Astrocyte of the spinal cord (primary cell): Measurements from ENCODE around the gene SPINK4.

Experiments
- DNase-seq: peaks from one replicate; pipeline ENCODE4 v3.0.0; 2011; ENCODE audit warnings: low read depth, low spot score
- H3K4me3 ChIP-seq: 2 replicates; pipeline ENCODE4 v1.5.1; 2011; ENCODE audit warnings: low read depth, mild to moderate bottlenecking, low read length, moderate library complexity
- in situ Hi-C: cut with HindIII; loops from 2 replicates; pipeline ENCODE4 v1.10.0; 2017; ENCODE audit warnings: low sequenced_read_pairs
- TF ChIP-seq, protein P1 (sequence below): IDR thresholded peaks from 2 replicates; pipeline ENCODE4 v1.5.1; 2012; ENCODE audit warnings: low read depth, mild to moderate bottlenecking, low read length, inconsistent platforms

SPINK4 gene, protein sequence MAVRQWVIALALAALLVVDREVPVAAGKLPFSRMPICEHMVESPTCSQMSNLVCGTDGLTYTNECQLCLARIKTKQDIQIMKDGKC

GRCh38 chr9:33239921-33240320 is at the start of gene SPINK4:
Gene SPINK4 (plus strand): TSS chr9:33240167. CDS start chr9:33240209, 42 bp downstream.
- TF ChIP-seq, protein P1, sequence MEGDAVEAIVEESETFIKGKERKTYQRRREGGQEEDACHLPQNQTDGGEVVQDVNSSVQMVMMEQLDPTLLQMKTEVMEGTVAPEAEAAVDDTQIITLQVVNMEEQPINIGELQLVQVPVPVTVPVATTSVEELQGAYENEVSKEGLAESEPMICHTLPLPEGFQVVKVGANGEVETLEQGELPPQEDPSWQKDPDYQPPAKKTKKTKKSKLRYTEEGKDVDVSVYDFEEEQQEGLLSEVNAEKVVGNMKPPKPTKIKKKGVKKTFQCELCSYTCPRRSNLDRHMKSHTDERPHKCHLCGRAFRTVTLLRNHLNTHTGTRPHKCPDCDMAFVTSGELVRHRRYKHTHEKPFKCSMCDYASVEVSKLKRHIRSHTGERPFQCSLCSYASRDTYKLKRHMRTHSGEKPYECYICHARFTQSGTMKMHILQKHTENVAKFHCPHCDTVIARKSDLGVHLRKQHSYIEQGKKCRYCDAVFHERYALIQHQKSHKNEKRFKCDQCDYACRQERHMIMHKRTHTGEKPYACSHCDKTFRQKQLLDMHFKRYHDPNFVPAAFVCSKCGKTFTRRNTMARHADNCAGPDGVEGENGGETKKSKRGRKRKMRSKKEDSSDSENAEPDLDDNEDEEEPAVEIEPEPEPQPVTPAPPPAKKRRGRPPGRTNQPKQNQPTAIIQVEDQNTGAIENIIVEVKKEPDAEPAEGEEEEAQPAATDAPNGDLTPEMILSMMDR: no peak
- DNase-seq: no peak
- in situ Hi-C loops: loop anchor here (25.0 kb wide), 1 partner anchor 153 kb away; the partner anchor contains the start of gene SMU1
- H3K4me3 ChIP-seq: no peak within 1 kb of the TSS

GRCh38 chr9:33192493-33193255 is 47.3 kb upstream of the SPINK4 start:
- TF ChIP-seq, protein P1: no peak
- in situ Hi-C loops: no loop called here
- DNase-seq: no peak
- no peak overlapping the region for H3K4me3 ChIP-seq

DNA sequence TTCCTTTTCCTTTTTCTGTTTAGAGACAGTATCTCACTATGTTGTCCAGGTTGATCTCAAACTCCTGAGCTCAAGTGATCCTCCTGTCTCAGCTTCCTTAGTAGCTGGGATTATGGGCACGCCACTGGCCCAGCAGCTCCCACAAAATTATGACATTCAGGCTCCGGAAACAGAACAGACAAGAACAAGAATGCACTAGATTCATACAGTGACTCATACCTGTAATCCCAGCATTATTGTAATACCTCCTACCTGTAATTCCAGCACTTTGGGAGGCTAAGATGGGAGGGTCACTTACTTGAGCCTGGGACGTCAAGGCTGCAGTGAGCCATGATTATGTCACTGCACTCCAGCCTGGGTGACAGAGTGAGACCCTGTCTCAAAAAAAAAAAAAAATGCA is 46.1 kb upstream of the SPINK4 start:
- DNase-seq: no peak
- in situ Hi-C loops: no loop called here
- H3K4me3 ChIP-seq: no peak overlapping the region

GRCh38 chr9:33196736-33197135 is 43.2 kb upstream of the SPINK4 start:
- DNase-seq: no peak
- in situ Hi-C loops: no loop called here
- no peak overlapping the region for H3K4me3 ChIP-seq
- TF ChIP-seq, protein P1: no peak

More for the DNA sequence above, 46.1 kb upstream of the SPINK4 start:
- TF ChIP-seq, protein P1: no peak

GRCh38 chr9:33197279-33198152 is 42.5 kb upstream of the SPINK4 start:
- in situ Hi-C loops: no loop called here
- DNase-seq: no peak
- H3K4me3 ChIP-seq: no peak overlapping the region
- TF ChIP-seq, protein P1: no peak

GRCh38 chr9:33198165-33198564 is 41.8 kb upstream of the SPINK4 start:
- TF ChIP-seq, protein P1: no peak
- DNase-seq: peak; percentile 61
- H3K4me3 ChIP-seq: no peak overlapping the region
- in situ Hi-C loops: no loop called here
